SJSA1 (cell line): Measurements from ENCODE around the gene SLC23A3. TPM values are rescaled to one million over a fixed set of nuclear protein-coding genes. Genes with fewer than 3 reads are reported as not detected.

Experiments used
- DNase-seq, 2 experiments: peaks; one replicate each; pipeline ENCODE4 v3.0.0-alpha.2; 2015 to 2020; ENCODE audit warnings: low spot score in 2 of 2, low read depth in 1 of 2
- H3K27ac ChIP-seq: fragments of 250-450 bp; sonication (Bioruptor Pico); 2 replicates; pipeline ENCODE4 v1.5.1; 2020; ENCODE audit warnings: mild to moderate bottlenecking, moderate library complexity
- H3K27me3 ChIP-seq: fragments of 250-450 bp; sonication (Bioruptor Pico); replicated peaks from 2 replicates; pipeline ENCODE4 v1.5.1; 2020; ENCODE audit warnings: mild to moderate bottlenecking, moderate library complexity
- H3K36me3 ChIP-seq: fragments of 250-450 bp; sonication (Bioruptor Pico); 2 replicates; pipeline ENCODE4 v1.5.1; 2020; ENCODE audit warnings: mild to moderate bottlenecking
- H3K4me1 ChIP-seq: fragments of 250-450 bp; sonication (Bioruptor Pico); replicated peaks from 2 replicates; pipeline ENCODE4 v1.6.1; 2021; ENCODE audit warnings: mild to moderate bottlenecking
- H3K4me3 ChIP-seq: fragments of 250-450 bp; sonication (Bioruptor Pico); 2 replicates; pipeline ENCODE4 v1.5.1; 2020; ENCODE audit warnings: mild to moderate bottlenecking
- H3K9me3 ChIP-seq: fragments of 250-450 bp; sonication (Bioruptor Pico); replicated peaks from 2 replicates; pipeline ENCODE4 v1.5.1; 2020; ENCODE audit warnings: mild to moderate bottlenecking
- total RNA-seq: library from RNA; depleted of rRNA; stranded (reverse); fragments of >200 nt; shearing (Covaris generic); gene quantifications from 2 replicates; pipeline ENCODE4 v1.2.3, GENCODE V29; 2014; rRNA removed

The SLC23A3 gene, protein sequence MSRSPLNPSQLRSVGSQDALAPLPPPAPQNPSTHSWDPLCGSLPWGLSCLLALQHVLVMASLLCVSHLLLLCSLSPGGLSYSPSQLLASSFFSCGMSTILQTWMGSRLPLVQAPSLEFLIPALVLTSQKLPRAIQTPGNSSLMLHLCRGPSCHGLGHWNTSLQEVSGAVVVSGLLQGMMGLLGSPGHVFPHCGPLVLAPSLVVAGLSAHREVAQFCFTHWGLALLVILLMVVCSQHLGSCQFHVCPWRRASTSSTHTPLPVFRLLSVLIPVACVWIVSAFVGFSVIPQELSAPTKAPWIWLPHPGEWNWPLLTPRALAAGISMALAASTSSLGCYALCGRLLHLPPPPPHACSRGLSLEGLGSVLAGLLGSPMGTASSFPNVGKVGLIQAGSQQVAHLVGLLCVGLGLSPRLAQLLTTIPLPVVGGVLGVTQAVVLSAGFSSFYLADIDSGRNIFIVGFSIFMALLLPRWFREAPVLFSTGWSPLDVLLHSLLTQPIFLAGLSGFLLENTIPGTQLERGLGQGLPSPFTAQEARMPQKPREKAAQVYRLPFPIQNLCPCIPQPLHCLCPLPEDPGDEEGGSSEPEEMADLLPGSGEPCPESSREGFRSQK
- 0.13 TPM in 1 of 2 replicates, not detected in the other for total RNA-seq

- Histone ChIP-seq H3K27ac (no peak within 1 kb of the TSS), H3K4me1 (no peaks in the 10 kb centered on the region)
Observed at GRCh38 chr2:219169930-219170654, at the start of gene SLC23A3. TSS of gene SLC23A3 (minus strand) at chr2:219170029. CDS start at chr2:219169984, 45 bp downstream.

GRCh38 chr2:219218732-219219701 lies 49.2 kb upstream of the SLC23A3 start, which contains the start of gene ABCB6:
TSS of gene ABCB6 (minus strand) at chr2:219218958. CDS start at chr2:219218673, 285 bp downstream.
- Histone ChIP-seq H3K4me1 (peaks cover 27% of the 10 kb centered on the region), H3K36me3 (peaks cover 78% of the 10 kb centered on the region), H3K9me3 (no peaks in the 10 kb centered on the region), H3K27me3 (no peaks in the 10 kb centered on the region), H3K27ac (peak within 1 kb of the TSS; percentile 65), H3K4me3 (peak within 1 kb of the TSS; percentile 42)
- DNase-seq, result peak; percentile 90 to 96

More at GRCh38 chr2:219169930-219170654, at the start of gene SLC23A3:
- Histone ChIP-seq H3K4me3 (no peak within 1 kb of the TSS), H3K9me3 (no peaks in the 10 kb centered on the region), H3K27me3 (no peaks in the 10 kb centered on the region), H3K36me3 (peaks cover 15% of the 10 kb centered on the region)
- DNase-seq, result no peak

DNA sequence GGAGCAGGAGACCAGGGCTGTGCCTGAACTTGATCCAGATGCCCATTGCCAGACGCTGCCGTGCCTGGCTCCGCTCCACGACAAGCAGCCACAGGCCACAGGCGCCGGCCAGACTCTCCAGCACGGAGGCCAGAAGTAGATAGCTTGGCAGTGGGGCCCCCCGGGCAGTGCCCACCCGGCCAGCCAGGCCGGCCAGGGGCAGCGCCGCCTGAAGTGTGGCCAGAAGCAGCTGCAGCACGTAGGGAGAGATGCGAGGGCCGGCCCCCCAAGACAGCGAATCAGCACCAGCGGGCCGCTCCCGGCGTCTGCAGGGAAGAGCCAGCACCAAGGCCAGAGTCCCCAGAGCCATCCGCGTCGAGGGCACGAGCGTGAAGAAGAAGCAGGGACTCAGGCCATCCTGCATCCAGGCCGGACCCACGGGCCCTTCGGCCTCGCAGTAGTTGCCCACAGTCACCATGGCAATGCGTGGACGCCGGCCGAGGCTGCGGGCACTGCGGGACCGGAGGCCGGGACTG lies 48.4 kb upstream of the SLC23A3 start:
- peak; percentile 84 to 86 for DNase-seq
- H3K4me3 ChIP-seq, result peak overlapping the region; percentile 42
- peaks cover 27% of the 10 kb centered on the region for H3K4me1 ChIP-seq
- H3K27me3 ChIP-seq, result no peaks in the 10 kb centered on the region
- H3K9me3 ChIP-seq, result no peaks in the 10 kb centered on the region
- peaks cover 78% of the 10 kb centered on the region for H3K36me3 ChIP-seq
- H3K27ac ChIP-seq, result peak overlapping the region; percentile 65

GRCh38 chr2:219216535-219216915 lies 46.7 kb upstream of the SLC23A3 start:
- Histone ChIP-seq H3K4me1 (peaks cover 27% of the 10 kb centered on the region), H3K36me3 (peaks cover 77% of the 10 kb centered on the region), H3K27ac (no peak overlapping the region), H3K4me3 (no peak overlapping the region), H3K9me3 (no peaks in the 10 kb centered on the region), H3K27me3 (no peaks in the 10 kb centered on the region)
- no peak for DNase-seq

GRCh38 chr2:219215871-219216534 lies 46.2 kb upstream of the SLC23A3 start:
- no peak overlapping the region for H3K27ac ChIP-seq
- H3K4me3 ChIP-seq, result no peak overlapping the region
- peaks cover 77% of the 10 kb centered on the region for H3K36me3 ChIP-seq
- H3K4me1 ChIP-seq, result peaks cover 27% of the 10 kb centered on the region
- no peaks in the 10 kb centered on the region for H3K9me3 ChIP-seq
- no peaks in the 10 kb centered on the region for H3K27me3 ChIP-seq
- no peak for DNase-seq

- no peak overlapping the region for H3K4me3 ChIP-seq
- DNase-seq, result no peak
- H3K27ac ChIP-seq, result no peak overlapping the region
- peaks cover 77% of the 10 kb centered on the region for H3K36me3 ChIP-seq
- no peaks in the 10 kb centered on the region for H3K27me3 ChIP-seq
- H3K4me1 ChIP-seq, result peaks cover 27% of the 10 kb centered on the region
- no peaks in the 10 kb centered on the region for H3K9me3 ChIP-seq
Observed at GRCh38 chr2:219214786-219215185, 45.0 kb upstream of the SLC23A3 start.

GRCh38 chr2:219214141-219214540 lies 44.3 kb upstream of the SLC23A3 start:
- no peak overlapping the region for H3K4me3 ChIP-seq
- DNase-seq, result peak in 1 of 2 experiments; percentile 39
- no peaks in the 10 kb centered on the region for H3K9me3 ChIP-seq
- no peaks in the 10 kb centered on the region for H3K27me3 ChIP-seq
- H3K4me1 ChIP-seq, result peaks cover 22% of the 10 kb centered on the region
- H3K27ac ChIP-seq, result no peak overlapping the region
- H3K36me3 ChIP-seq, result peaks cover 77% of the 10 kb centered on the region

- H3K36me3 ChIP-seq, result peaks cover 82% of the 10 kb centered on the region
- H3K27ac ChIP-seq, result no peak overlapping the region
- H3K4me3 ChIP-seq, result no peak overlapping the region
- H3K4me1 ChIP-seq, result peaks cover 16% of the 10 kb centered on the region
- no peaks in the 10 kb centered on the region for H3K9me3 ChIP-seq
- peak in 1 of 2 experiments; percentile 30 for DNase-seq
- H3K27me3 ChIP-seq, result no peaks in the 10 kb centered on the region
Observed at GRCh38 chr2:219213486-219214071, 43.8 kb upstream of the SLC23A3 start.

DNA sequence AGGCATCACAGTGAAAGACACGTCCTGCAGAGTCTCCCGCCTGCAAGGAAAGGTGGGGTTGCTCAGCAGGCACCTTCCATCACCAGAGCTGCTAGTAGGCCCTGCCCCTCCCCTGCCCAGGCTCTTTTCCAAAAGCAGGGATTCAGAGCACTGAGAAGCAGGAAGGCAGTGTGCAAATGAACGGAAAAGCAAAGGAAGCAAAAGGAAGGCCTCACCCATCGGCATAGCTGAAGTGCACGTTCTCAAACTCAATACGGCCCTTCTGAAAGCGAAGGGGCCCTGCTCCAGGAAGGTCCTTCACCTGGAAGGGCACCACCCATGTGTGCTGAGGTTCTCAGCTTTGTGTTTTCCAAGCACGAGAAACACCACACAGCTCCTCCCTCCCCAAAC lies 43.2 kb upstream of the SLC23A3 start:
- Histone ChIP-seq H3K9me3 (no peaks in the 10 kb centered on the region), H3K4me1 (peaks cover 13% of the 10 kb centered on the region), H3K27me3 (no peaks in the 10 kb centered on the region), H3K4me3 (no peak overlapping the region), H3K36me3 (peaks cover 88% of the 10 kb centered on the region), H3K27ac (no peak overlapping the region)
- no peak for DNase-seq

GRCh38 chr2:219210886-219211362 lies 41.1 kb upstream of the SLC23A3 start:
- H3K36me3 ChIP-seq, result peaks cover 87% of the 10 kb centered on the region

GRCh38 chr2:219210196-219210885 lies 40.5 kb upstream of the SLC23A3 start:
- H3K36me3 ChIP-seq, result peaks cover 81% of the 10 kb centered on the region
- peak in 1 of 2 experiments; percentile 34 for DNase-seq
- no peaks in the 10 kb centered on the region for H3K9me3 ChIP-seq
- H3K27ac ChIP-seq, result no peak overlapping the region
- H3K4me3 ChIP-seq, result no peak overlapping the region
- no peaks in the 10 kb centered on the region for H3K27me3 ChIP-seq
- peaks cover 18% of the 10 kb centered on the region for H3K4me1 ChIP-seq

More at GRCh38 chr2:219210886-219211362, 41.1 kb upstream of the SLC23A3 start:
- no peak overlapping the region for H3K4me3 ChIP-seq
- no peak overlapping the region for H3K27ac ChIP-seq
- H3K4me1 ChIP-seq, result peaks cover 18% of the 10 kb centered on the region
- H3K27me3 ChIP-seq, result no peaks in the 10 kb centered on the region
- no peaks in the 10 kb centered on the region for H3K9me3 ChIP-seq
- DNase-seq, result peak in 1 of 2 experiments; percentile 26
